HG02885 (cell line): ENCODE results near the gene EIF4G3.
"Not testable (repeated sequence)": the region's sequence is repeated elsewhere in the genome, so short reads cannot be mapped to it uniquely, and the experiment has no call there.

Experiments
- ATAC-seq: cut with Tn5 transposase; IDR thresholded peaks from one replicate; pipeline ENCODE4 v1.9.1; 2021; ENCODE audit warnings: mild to moderate bottlenecking; ENCODE audit not compliant: unreplicated experiment, poor library complexity

Gene EIF4G3

DNA sequence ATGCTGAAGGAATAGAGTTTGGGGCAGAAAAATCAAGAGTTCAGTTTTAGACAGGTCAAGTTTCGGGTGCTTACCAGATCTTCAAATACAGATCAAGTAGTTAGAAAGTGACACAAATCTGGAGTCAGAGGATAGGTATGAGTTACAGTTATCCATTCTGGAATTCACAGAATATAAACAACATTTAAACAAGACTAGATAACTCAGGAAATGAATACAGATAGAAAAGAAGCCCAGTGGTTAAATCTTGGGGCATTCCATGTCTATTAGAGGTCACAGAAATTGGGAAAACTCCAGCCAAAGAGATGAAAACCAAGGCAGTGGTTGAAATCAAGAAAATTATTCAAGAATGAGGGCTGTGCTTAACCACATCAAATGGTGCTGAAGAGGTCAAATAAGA is 202.6 kb downstream of the EIF4G3 start:
- no peak for ATAC-seq

DNA sequence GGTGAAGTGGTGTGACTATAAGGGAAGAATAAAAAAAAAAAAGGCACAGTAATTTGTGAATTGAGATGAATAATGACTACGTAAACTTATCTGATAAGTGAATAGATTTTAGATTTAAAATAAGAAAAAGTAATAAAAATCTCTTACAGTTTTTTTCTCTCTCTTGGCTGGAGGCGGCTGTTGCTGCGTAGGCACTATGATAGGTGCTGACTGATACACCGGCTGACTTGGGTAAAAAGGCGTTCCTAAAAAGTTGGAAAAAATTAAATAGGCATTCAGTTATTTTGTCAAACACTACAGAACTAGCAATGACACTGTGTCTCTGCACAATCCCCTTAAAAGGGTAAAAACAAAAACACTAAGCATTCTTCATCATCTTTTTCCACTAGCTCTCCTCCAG is 203.8 kb downstream of the EIF4G3 start:
- ATAC-seq: no peak

DNA sequence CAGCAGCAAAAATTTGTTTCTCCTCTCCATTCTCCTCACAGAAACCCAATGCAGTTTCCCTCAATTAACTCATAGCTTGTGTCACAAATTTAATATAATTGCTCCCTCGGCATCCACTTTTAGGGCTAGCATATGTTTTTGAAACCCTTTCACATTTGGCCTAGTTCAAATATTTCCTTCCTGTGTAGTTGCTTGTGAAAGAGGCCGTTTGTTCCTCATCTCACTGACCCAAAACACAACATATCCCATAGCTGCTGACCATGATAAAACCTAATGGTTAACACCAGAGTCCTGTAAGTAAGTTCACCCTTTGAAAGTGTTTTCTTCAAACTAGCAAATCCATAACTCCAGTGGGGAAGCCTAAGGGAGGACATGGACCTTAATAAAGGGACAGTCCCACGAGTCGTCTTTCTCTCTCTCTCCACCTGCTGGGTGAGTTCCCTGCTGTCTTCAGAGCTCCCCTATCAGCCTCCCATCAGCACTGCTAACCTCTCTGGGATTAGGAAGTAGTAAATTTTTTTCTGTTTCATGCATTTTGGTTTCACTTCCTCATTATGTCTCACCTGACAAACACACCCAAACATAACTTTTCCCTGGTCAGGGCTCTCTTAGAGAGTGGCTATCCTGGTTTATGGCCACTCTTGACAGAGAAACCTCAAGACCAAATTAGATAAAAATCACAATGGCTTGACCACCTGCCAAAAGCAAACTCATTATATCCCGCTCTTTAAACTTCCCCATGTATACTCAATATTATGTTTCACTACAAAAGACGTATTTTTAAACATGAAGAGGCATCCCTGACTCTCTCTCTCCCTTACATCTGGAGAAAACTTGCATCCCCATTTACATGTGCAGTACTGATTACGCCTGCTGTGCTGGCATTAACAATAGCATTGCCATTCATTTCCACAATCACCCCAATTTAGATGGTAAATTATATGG is 211.9 kb downstream of the EIF4G3 start:
- no peak for ATAC-seq

DNA sequence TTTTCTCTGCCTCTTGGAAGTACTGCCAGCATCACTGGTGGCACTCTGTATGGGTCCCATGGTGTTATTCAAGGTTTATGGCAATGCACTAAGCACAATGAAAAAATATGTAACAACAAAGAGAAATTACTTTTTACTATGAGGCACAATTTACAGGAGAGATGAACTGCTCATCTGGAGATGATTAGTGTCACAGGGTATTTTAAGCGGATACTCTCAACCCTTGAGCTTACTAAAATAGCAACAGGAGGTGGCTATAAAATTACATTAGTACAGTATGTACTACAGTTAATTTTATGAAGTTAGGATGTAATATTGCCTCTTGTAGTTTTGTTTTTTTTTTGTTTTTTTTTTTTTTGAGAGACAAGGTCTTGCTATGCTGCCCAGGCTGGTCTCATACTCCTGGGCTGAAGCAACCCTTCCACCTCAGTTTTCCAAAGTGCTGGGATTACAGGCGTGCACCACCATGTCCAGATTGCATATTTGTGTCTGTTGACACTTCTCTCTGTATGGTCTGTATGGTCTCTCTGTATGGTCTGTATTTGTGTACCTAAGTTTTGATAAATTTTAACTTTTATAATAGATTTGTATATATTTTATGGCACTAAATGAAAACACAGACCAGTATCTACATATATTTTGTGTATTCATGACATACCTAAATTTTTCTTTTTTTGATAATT is 214.0 kb downstream of the EIF4G3 start:
- no peak for ATAC-seq

DNA sequence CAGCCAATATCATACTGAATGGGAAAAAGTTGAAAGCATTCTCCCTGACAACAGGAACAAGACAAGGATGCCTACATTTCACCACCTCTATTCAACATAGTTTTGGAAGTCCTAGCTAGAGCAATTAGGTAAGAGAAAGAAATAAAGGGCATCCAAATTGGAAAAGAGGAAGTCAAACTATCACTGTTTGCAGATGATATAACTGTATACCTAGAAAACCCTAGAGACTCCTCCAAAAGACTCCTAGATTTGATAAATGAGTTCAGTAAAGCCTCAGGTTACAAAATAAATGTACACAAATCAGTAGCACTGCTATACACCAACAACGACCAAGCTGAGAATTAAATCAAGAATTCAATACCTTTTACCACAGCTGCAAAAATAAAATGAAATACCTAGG is 218.3 kb downstream of the EIF4G3 start:
- no peak for ATAC-seq

DNA sequence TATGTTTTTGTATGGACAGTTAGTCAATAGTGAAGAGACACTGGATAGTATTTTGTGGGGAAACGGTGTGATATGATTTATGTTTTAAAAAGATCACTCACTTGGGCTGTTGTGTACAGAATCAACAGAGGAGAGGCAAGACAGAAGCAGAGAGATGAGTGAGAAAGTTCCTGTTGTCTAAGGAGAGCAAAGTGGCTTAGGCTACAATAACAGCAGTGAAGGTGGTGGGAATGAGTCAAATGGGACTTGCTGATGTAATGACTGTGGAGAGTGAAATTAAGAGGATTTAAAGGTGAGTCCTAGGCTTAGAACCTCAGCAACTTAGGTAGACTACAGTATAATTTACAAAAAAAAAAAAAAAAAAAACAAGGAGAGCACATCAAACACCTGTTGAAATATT is 220.4 kb downstream of the EIF4G3 start:
- no peak for ATAC-seq

DNA sequence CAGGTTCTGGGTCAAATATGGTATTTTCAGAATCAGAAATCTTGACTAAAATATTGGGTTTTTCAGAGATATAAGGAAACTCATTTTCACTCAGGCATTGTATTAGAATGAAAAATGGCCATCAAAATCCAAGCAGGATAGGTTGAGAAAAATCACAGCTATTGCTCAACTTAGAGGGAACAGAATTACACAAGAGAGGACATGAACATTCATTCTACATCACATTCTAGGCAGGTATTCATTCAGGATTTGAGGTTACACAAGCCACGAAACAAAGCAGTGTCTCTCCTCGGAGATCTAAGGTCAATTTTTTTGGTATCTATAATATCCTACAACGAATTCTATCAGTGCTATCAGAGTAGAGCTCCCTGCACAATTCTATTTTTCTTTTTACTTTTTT is 226.0 kb downstream of the EIF4G3 start:
- ATAC-seq: no peak

DNA sequence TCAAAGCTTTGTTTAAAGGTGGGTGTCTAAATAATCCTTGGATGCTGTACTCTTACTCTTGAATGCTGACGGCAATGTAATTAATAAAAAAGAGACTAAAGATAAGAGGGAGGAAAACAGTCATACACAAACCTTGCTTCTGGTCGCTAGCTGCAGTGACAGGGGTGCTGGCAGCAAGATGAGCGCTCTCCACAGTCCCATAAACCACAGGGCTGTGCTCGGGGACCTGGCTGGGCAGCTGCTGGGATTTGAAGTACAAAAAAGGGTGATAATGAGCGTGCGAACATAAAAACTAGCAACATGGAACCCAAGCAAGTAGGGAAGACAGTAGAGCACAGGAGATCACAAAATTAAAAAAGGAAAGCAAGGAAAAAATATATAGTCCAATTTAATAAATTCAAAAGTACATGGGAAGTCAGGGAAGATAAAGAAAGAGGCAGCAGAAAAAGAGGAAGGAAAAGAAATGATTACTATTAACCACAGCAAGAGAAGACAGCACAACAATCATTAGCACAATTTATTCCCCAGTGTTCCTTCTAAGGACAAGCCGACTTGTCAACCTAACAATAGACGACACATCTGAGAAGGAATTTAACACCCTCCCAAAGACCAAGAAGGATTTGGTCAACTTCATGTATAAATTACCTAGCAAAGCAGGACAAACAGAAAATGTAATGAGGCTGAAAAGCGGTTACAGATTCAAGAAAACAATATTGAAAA is 226.7 kb downstream of the EIF4G3 start:
- no peak for ATAC-seq

DNA sequence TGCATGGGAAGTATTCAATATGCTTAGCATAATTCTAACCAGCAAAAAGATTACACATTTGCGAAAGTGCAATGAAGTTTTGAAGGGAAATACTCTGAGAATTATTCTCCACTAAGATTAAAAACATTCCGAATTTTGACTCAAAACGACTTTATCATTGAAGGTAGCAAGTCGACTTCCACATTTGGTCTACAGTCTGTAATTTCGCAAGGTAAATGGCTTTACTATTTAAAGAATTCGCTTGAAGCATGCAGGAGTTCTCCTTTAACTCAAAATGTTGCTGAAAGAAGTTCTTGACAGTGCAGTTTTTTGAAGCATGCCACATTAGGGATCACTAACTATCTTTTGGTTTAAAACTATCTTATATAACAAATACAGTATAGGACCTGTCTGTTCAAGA is 228.6 kb downstream of the EIF4G3 start:
- ATAC-seq: no peak

DNA sequence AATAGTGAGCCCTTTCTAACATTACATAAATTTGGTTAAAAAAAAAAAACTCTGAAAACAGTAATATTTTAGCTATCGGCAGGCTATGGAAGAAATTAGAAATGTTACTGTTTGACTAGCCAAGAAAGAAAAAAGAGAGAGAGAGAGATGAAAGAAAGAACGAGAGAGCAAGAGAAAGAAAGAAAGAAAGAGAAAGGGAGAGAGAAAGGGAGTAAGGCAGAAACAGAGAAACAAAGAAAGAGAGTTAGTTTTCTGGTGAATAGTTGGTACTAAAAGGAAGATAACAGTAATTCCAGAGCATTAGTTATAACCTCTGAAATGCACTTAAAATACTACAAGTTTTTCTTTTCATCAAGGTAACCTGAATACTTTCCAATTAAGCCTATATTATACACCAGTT is 229.3 kb downstream of the EIF4G3 start:
- no peak for ATAC-seq

DNA sequence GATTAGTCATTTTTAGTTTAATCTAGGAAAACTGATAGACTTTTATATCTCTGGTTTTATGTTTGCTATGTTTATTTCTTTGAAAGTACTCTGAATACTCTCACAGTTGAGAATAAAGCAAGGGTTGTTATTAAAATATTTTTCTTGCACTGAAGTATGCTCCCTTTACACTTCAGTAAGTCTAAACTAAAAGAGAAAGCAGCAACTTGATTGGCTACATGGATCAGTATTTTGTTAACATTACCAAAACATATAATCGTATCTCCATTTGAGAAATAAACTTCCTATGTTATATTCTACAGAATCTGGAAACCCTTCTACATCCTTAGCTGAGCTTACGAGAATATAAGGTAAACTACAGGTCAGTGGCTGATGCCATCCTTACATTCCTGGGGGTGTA is 240.1 kb downstream of the EIF4G3 start:
- no peak for ATAC-seq

DNA sequence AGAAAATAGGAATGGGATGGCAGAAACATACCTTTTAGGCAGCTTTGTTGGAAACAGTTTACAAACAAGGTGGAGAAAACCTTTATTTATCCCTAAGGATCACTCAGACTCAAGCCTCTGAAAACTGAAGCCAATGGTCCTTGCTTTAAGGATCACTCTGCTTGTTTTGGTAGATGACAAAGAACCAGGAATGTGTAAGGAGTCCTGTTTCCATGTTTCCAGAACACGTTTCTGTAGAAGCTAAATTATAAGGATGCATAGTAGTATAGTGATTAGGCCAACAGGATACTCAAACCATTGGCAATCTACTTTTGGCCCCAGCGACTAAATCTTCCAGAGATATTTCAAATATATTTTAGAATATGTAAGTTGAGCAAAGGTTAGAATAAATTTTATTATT is 240.5 kb downstream of the EIF4G3 start:
- ATAC-seq: no peak

DNA sequence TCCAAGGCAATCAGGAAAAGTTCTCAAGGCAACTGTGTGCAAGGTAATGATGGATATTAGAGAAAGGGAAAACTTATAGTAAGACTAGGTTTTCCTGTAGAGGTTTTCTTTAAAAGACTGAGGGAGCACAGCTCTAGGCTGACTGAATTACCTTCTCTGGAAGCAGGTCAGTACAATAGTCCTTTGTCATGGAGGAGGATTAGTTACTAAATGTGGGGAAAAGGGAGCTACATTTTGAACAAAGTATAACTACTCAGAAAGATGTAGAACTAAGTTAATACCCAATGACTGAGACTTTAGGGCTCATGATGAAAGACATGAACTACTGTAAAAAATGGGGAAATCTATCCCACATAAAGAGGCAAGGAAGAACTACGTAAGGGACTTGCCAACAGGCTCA is 241.0 kb downstream of the EIF4G3 start:
- ATAC-seq: no peak

DNA sequence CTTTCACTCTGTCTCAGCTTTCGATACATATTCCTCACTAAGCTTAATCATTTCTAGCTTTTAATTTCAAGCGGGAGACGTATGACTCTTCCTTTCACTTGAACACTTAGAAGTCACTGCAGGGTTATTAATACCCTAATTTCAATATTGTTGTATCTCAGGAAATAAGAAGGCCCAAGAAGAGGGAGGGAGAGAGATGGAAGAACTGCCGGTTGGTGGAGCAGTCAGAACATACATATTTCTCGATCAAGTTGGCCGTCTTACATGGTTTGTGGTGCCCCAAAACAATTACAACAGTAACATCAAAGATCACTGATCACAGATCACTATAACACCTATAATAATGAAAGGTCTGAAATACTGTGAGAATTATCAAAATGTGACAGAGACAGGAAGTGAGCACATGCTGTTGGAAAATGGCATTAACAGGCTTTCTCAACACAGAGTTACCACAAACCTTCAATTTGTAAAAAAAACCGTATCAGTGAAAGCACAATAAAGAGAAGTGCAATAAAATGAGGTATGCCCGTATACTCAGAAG is 244.2 kb downstream of the EIF4G3 start:
- no peak for ATAC-seq

DNA sequence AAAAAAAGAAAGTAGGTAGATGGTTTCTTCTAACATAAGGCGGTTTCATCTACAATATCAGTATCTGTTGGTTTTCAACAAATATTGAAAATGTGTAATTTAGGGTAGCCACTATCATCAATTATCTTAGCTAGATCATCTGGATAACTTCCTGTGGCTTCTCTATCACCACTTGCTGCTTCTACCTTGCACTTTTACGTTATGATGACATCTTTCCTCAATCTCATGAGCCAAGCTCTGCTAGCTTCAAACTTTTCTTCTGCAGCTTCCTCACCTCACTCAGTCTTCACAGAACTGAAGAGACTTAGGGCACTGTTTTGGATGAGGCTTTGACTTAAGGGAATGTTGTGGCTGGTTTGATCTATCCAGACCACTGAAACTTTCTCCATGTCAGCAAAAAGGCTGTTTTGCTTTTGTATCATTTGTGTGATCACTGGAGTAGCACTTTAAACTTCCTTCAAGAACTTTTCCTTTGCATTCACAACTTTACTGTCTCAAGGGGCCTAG is 244.7 kb downstream of the EIF4G3 start:
- ATAC-seq: no peak

DNA sequence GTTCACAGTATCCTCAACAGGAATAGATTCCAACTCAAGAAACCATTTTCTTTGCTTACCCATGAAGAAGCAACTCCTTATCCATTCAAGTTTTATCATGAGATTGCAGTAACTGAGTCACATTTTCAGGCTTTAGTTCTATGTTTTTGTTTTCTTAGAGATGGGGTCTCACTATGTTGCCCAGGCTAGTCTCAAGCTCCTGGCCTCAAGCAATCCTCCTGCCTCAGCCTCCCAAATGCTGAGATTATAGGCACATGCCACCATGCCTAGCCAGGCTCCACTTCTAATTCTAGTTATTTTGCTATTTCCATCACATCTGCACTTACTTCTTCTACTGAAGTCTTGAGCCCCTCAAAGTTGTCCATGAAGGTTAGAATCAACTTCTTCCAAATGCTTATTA is 246.3 kb downstream of the EIF4G3 start:
- ATAC-seq: no peak

DNA sequence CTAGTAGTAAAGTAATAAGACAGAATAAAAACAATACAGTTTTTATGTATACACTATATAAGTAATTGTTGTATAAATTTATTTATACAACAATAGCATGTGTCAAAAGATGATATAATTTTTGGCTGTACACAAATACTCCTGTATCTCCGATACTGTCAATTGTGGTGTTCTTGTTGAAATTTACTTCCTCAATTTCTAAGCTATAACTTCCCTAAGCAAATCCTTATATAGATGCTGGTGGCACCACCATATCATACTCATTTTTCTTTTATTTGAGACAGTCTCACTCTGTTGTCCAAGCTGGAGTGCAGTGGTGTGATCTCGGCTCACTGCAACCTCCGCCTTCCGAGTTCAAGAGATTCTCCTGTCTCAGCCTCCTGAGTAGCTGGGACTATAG is 248.6 kb downstream of the EIF4G3 start:
- no peak for ATAC-seq

DNA sequence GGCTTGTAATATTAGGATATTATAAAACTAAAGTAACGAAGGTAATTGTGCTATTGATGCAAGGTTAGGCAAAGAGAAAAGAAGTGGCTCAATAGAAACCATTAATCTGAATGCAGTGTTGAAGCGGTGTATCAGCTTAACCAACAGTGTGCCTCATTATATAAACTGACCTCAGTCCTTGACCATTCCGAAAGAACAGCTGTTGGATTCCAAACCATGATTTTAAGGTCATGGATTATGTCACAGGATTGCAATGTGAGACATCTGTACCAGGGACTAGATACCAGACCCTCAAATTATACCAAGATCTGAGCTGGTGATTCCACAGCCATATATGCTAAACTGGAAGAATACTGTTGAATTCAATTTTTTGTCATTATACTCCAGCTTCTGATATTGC is 255.4 kb downstream of the EIF4G3 start:
- no peak for ATAC-seq

DNA sequence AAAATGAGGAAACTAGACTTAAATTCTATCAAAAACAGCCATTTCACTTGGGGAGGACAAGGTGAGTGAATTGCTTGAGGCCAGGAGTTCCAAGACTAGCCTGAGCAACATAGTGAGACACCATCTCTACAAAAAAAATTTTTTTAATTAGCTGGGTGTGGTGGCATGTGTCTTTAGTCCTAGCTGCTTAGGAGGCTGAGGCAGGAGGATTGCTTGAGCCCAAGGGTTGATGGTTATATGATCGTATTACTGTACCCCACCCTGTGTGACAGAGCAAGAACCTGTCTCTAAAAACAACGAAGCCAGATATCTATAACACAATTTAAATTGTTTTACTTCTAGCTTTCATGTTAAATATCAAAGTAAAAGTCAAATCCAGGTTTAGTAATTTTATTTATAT is 263.5 kb downstream of the EIF4G3 start:
- ATAC-seq: no peak

DNA sequence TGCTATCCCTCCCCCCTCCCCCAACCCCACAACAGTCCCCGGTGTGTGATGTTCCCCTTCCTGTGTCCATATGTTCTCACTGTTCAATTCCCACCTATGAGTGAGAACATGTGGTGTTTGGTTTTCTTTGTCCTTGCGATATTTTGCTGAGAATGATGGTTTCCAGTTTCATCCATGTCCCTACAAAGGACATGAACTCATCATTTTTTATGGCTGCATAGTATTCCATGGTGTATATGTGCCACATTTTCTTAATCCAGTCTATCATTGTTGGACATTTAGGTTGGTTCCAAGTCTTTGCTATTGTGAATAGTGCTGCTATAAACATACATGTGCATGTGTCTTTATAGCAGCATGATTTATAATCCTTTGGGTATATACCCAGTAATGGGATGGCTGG is 269.2 kb downstream of the EIF4G3 start:
- ATAC-seq: not testable (repeated sequence)

DNA sequence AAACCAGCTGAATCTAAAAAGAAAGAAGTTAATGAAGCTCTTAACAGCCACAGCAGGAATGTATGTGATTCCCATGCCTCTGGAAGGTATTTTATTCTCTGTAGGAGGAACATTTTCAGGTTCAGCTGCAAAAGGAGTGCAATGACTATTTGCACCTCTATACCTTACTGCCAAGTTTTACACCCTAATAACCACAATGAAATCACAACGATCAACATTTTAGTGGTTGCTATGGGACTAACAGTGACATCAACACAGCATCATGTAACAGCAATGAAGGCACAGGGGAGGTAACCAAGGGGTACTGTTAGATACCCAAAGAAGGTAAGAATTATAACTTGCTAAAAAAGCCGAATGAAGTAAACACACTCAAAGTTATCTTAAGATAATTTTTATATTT is 273.3 kb downstream of the EIF4G3 start:
- no peak for ATAC-seq
